Measurements from ENCODE around the gene TTLL4. TPM values are rescaled to one million over a fixed set of nuclear protein-coding genes. Genes with fewer than 3 reads are reported as not detected.

Gene TTLL4
- total RNA-seq, 1 experiment from 2014 or later, result 6.3 TPM

Other genes with a start within 250 kb of the TTLL4 start
- gene USP37, start 142.5 kb upstream of the TTLL4 start, total RNA-seq (2014; rRNA removed; shearing (Covaris generic)), result 10.7 and 25.6 TPM in 2 replicates
- gene CNOT9, start 142.0 kb upstream of the TTLL4 start, total RNA-seq (2014; rRNA removed; shearing (Covaris generic)), result 85.2 and 92.8 TPM in 2 replicates
- gene PLCD4, start 102.9 kb upstream of the TTLL4 start, total RNA-seq (2014; rRNA removed; shearing (Covaris generic)), result 1.2 and 1.3 TPM in 2 replicates
- 4.4 and 6.2 TPM in 2 replicates for gene ZNF142, start 51.2 kb upstream of the TTLL4 start, total RNA-seq (2014; rRNA removed; shearing (Covaris generic))
- gene BCS1L, start 51.2 kb upstream of the TTLL4 start, total RNA-seq (2014; rRNA removed; shearing (Covaris generic)), result 19.4 and 47.4 TPM in 2 replicates
- gene RNF25, start 38.8 kb upstream of the TTLL4 start, total RNA-seq (2014; rRNA removed; shearing (Covaris generic)), result 35.6 and 48.6 TPM in 2 replicates
- gene STK36, start 38.7 kb upstream of the TTLL4 start, total RNA-seq (2014; rRNA removed; shearing (Covaris generic)), result 14.4 and 22.9 TPM in 2 replicates
- not detected in 2 replicates for gene CYP27A1, start 71.3 kb downstream of the TTLL4 start, total RNA-seq (2014; rRNA removed; shearing (Covaris generic))
- not detected in 2 replicates for gene PRKAG3, start 121.0 kb downstream of the TTLL4 start, total RNA-seq (2014; rRNA removed; shearing (Covaris generic))
- gene WNT6, start 149.0 kb downstream of the TTLL4 start, total RNA-seq (2014; rRNA removed; shearing (Covaris generic)), result 0.14 TPM in 1 of 2 replicates, not detected in the other
- 0.12 and 1.4 TPM in 2 replicates for gene WNT10A, start 170.0 kb downstream of the TTLL4 start, total RNA-seq (2014; rRNA removed; shearing (Covaris generic))
- 0.51 and 2.2 TPM in 2 replicates for gene CDK5R2, start 248.8 kb downstream of the TTLL4 start, total RNA-seq (2014; rRNA removed; shearing (Covaris generic))

All from G401 (cell line).